ENCODE measurements around the gene VGLL2.
"Not testable (repeated sequence)": the region's sequence is repeated elsewhere in the genome, so short reads cannot be mapped to it uniquely, and the experiment has no call there.

VGLL2 gene

DNA sequence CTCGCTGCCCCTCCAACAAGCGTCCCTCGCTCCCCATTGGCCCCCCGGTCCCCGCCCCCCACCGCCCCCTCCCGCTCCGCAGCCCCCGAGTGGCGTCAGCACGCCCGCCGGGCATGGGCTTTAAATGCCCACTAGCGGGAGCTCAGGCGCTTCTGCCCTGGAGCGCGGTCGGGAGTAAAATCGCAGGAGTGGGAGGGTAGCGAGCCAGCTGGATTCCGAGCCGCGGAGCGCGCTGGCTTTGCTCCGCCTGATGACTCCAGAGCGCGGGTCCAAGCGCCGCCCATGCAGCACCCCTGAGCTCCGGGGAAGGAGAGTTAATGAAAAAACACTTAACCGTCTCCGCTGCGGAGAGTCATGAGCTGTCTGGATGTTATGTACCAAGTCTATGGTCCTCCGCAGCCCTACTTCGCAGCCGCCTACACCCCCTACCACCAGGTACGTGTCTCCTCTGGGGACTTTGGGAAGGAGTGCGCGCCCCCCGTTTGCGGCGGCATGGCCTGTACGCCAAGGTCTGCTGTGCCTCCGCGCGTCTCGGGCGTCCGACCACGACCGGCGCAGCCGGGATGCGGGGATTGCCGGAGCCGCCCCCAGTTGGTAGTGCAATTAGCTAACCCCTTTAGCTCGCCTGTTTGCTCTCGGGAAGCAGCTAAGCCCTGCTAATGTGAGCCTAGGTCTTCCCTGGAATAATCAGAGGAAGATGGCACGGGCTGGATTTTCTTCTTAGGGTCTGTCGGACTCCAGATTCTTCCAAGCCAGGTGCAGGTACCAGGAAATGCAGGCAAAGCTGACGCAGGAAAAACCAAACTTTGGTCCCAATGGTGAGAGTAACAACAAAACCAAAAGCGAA is at the start of gene VGLL2:
Gene VGLL2, plus strand, starts transcription at position 149 of the 847 bp plus-strand sequence. Its CDS starts 206 bp downstream, at position 355.
- peak; percentile 85 for DNase-seq

DNA sequence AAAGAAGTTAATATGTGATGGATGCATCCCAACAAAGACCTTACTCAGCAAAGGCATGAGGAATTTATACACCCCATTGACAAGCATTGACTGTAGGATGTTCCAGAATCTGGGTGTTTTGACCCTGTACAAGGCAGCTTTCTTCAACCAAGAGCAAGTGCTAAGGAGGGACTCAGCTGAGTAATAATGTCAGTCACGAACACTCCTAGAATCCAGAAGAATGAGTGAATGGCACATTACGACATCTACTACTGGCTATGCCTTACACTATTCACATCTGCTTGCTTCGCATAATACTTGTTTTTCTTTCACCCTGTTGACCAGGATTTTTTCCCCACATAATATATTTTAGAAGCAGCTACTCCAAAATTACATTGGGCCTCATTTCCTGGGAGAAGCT is 42.5 kb upstream of the VGLL2 start:
- DNase-seq: no peak

GRCh38 chr6:117226778-117227177 is 38.6 kb upstream of the VGLL2 start:
- DNase-seq: no peak

DNA sequence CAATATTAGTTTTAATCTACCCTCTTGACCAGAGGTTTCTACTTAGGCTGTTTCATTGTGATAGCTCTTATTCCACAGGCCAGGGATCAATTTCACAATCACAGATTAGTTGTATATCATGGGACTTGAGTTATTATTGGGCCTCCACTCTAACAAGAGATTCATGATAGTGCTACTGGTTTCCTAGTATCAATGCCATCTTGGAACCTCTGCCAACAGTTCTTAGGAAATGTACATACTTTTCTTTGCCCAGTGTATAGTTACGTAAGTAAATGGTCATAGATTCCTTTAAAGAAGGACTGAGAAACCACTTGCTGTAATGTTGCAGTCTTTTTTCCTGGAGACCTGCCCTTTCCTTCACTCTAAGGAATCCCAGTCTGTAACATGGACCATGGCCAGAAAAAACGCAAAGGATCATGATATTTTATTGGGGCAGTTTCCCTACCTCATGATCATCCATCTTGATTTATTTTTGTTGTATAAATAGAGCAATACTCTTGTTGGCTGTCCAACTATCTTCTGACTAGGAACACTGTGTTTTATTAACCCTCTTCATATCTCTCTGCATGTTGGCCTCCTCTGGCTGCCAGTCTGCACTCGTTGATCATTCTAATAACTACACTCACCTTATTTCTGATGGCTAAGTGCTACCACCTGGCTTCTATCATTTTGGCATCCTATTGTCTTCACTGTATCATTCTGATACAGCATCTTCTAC is 38.0 kb upstream of the VGLL2 start:
- no peak for DNase-seq

GRCh38 chr6:117228202-117228601 is 37.2 kb upstream of the VGLL2 start:
- DNase-seq: no peak

- no peak for DNase-seq
Observed at GRCh38 chr6:117229870-117230269, 35.5 kb upstream of the VGLL2 start.

DNA sequence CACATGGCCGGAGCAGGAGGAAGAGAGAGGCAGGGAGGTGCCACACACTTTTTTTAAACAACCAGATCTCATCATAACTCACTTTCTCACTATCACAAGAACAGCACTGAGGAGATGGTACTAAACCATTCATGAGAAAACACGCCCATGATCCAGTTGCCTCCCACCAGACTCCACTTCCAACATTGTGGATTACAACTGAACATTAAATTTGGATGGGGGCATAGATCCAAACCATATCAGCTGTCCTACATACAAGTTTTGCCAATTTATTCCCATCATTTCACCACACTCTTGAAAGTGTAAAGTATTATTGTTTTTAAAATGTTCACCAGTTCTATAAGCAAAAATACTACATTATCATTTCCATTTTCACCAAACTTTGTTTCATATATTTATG is 33.9 kb upstream of the VGLL2 start:
- DNase-seq: no peak

- DNase-seq: no peak
Observed at GRCh38 chr6:117232196-117232595, 33.2 kb upstream of the VGLL2 start.

DNA sequence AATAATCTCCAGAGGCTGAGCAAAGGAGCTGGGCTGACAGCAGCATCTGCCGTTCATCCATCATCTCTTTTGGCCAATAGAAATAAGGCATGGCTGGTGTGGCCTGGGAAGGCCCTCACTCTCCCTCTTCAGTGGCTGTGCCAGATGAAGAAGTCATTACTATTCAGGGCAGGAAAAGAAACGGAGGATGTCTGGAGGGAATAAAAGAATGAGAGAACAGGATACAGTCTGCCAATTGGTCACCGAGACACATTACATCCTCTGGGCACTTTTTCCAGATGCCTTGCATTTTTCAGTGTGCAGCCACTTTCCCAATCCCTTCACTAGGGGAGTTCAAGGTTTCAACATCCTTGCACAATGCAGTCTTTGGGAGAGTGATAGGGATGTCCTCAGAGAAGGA is 32.2 kb upstream of the VGLL2 start:
- no peak for DNase-seq

- no peak for DNase-seq
Observed at GRCh38 chr6:117237561-117237960, 27.8 kb upstream of the VGLL2 start.

DNA sequence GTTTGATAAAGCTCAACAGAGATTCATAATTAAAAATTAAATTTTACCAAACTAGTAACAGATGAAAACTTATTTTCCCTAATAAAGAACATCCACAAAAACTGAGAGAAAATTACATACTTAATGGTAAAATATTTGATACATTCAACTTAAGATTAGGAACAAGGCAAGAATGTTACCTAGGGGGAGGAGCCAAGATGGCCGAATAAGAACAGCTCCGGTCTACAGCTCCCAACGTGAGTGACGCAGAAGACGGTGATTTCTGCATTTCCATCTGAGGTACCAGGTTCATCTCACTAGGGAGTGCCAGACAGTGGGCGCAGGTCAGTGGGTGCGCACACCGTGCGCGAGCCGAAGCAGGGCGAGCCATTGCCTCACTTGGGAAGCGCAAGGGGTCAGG is 20.8 kb upstream of the VGLL2 start:
- not testable (repeated sequence) for DNase-seq

DNA sequence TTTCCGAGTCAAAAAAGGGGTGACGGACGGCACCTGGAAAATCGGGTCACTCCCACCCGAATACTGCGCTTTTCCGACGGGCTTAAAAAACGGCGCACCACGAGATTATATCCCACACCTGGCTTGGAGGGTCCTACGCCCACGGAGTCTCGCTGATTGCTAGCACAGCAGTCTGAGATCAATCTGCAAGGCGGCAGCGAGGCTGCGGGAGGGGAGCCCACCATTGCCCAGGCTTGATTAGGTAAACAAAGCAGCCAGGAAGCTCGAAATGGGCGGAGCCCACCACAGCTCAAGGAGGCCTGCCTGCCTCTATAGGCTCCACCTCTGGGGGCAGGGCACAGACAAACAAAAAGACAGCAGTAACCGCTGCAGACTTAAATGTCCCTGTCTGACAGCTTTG is 20.4 kb upstream of the VGLL2 start:
- not testable (repeated sequence) for DNase-seq

DNA sequence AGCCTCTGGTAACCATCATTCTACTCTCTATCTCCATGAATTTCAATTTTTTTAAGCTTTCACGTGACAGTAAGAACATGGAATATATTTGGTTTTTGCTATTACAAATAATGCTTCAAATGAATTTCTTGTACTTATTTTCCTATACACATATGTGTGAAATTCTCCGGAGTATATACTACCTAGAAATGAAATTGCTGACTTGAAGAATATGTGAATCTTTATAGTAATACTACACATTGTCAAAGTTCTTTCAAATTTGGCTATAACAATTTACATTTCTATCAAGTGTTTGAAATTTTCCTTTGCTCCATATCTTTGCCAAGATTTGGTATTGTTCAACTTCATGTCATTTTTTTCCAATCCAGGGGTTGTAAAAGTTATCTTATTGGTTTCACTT is 11.6 kb upstream of the VGLL2 start:
- DNase-seq: no peak

GRCh38 chr6:117262799-117263198 is 2.6 kb upstream of the VGLL2 start:
- DNase-seq: no peak

DNA sequence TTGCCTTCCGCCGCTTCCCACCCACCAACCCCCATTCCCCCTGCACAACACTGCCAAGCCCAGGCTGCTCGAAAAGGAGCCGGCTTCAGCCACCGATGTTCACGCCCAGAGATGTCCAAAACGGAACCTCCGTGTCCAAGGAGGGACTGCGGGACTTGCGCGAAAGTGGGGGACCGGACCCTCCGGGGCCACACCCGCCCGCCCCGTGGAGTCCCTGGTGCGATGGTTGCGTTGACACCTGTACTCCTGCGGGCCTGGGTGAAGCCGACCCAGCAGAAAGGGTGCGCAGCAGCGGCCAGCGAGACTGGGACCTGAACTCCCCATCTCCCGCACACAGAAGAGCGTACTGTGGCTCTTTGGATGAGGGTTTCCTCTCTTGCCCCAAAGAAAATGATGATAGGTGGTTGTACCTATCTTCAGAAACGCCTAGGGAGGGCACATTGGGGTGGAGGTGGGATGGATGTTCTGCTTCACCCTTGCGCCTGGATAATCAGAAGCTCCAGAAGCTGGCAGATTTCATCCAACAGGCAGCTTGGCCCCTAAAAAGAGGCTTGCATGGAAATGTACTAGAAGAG is 1.9 kb upstream of the VGLL2 start:
- no peak for DNase-seq

GRCh38 chr6:117264369-117264691 is 1.0 kb upstream of the VGLL2 start:
- no peak for DNase-seq

DNA sequence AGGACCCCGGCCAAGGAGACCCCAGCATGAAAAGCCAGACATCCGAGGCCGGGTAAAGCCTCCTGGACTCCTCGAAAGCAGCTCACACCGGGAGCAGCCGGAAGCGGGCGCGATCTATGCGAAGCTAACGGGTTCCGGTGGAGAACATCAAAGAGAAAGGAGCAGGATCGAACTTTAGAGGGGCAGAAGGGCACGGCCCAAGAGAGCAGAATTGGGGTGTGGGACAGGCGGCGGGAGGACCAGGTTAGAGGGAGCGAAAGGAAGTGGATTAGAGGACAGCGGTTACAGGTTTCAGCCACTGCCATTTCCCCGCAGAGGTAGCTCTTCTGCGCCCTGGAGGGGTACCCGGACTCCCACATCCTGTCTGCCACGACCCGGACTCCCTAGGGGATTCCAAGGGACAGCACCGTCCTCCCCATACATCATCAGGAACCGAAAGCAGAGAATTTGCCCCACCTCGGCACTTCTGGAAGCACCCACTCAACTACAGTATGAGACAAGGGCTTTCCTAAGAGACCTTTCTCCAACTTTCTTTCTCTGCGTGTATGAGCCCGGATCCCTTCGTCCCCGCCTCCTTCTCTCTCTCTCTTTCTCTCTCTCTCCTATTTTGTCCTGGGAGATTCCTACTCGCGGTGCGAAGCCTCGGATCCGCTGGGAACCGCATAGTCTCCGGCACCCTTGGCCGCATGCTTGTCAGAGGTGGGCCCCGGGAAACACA is 507 bp upstream of the VGLL2 start:
- peak; percentile 63 for DNase-seq

DNA sequence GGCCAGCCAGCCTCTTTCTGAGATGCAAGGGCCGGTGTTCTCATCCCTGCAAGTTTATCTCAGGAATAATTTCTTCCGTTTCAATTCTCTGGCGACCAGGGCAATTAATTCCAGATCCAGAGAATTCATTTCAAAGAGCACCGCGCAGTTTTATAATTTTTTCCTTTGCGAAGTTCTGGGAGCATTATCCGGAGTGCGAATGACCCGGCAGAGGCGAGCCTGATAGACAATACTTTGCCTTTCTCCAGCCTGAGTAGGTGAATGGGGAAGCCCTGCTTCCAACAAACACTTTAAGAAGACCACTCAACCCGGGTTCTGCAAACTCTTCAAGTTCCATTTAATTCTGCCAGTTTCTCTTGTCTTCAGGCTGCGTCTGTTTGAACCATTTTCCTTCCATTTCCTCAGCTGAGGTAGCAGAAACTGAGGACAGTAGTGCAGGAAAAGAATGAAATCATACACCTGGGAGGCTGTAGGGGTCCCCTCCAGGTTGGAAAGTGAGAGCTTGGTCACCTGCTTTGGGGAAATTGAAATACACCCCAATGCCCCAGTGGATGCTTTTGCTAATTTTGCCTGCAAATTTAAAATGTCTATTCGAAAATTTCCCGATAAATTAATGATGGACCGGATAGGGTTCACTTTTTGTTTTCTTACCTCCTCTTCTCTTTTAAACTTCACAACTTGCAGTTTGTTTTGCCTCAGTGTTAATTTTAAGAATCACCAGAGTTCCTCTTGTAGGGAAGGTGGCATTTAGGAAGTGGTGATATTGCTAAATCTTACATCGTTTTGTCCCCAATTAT is 1.1 kb downstream of the VGLL2 start:
- no peak for DNase-seq

GRCh38 chr6:117267054-117267347 is 1.6 kb downstream of the VGLL2 start:
- no peak for DNase-seq

GRCh38 chr6:117267766-117268534 is 2.6 kb downstream of the VGLL2 start:
- DNase-seq: no peak

GRCh38 chr6:117268924-117269323 is 3.6 kb downstream of the VGLL2 start:
- DNase-seq: no peak

- no peak for DNase-seq
Observed at GRCh38 chr6:117269638-117270054, 4.3 kb downstream of the VGLL2 start.
